MM.1S (cell line): ENCODE results near the gene OR8D2.

Experiments used
- CTCF ChIP-seq: fragments of 300-600 bp; sonication (generic); IDR thresholded peaks from 2 replicates; pipeline ENCODE4 v1.5.1; 2016; ENCODE audit warnings: antibody characterized with exemption, low read length, mixed read lengths
- EZH2 ChIP-seq: fragments of 300-600 bp; sonication (generic); optimal IDR thresholded peaks from 2 replicates; pipeline ENCODE3; 2017; ENCODE audit warnings: low read depth, mild to moderate bottlenecking, antibody characterized with exemption, low read length, mixed read lengths
- EZH2phosphoT487 ChIP-seq: fragments of 300-600 bp; sonication (generic); IDR thresholded peaks from 2 replicates; pipeline ENCODE4 v1.6.1; 2018; ENCODE audit warnings: antibody characterized with exemption, low read length

GRCh38 chr11:124320097-124320496 lies at the start of gene OR8D2:
- TF ChIP-seq CTCF (no peak), EZH2phosphoT487 (no peak), EZH2 (no peak)
